ENCODE results near the gene YBEY. TPM values are rescaled to one million over a fixed set of nuclear protein-coding genes. Genes with fewer than 3 reads are reported as not detected.
A peak's percentile ranks its signal among the peaks of the same experiment; 100 is the strongest.

The YBEY gene
- total and polyA plus RNA-seq, 2 of the 13 experiments (the other 11 are each of a cell fraction or from before 2014, with no cell fraction given): 6.5 to 8.9 TPM

- TF ChIP-seq, protein P1, sequence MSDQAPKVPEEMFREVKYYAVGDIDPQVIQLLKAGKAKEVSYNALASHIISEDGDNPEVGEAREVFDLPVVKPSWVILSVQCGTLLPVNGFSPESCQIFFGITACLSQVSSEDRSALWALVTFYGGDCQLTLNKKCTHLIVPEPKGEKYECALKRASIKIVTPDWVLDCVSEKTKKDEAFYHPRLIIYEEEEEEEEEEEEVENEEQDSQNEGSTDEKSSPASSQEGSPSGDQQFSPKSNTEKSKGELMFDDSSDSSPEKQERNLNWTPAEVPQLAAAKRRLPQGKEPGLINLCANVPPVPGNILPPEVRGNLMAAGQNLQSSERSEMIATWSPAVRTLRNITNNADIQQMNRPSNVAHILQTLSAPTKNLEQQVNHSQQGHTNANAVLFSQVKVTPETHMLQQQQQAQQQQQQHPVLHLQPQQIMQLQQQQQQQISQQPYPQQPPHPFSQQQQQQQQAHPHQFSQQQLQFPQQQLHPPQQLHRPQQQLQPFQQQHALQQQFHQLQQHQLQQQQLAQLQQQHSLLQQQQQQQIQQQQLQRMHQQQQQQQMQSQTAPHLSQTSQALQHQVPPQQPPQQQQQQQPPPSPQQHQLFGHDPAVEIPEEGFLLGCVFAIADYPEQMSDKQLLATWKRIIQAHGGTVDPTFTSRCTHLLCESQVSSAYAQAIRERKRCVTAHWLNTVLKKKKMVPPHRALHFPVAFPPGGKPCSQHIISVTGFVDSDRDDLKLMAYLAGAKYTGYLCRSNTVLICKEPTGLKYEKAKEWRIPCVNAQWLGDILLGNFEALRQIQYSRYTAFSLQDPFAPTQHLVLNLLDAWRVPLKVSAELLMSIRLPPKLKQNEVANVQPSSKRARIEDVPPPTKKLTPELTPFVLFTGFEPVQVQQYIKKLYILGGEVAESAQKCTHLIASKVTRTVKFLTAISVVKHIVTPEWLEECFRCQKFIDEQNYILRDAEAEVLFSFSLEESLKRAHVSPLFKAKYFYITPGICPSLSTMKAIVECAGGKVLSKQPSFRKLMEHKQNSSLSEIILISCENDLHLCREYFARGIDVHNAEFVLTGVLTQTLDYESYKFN (CRISPR knock-in tag; conservative IDR thresholded peaks at IDR 0.05): no peak
- TF ChIP-seq ZNF256 (CRISPR knock-in tag; conservative IDR thresholded peaks at IDR 0.05): 0 out of 2 replicates have a peak, but pooled peaks have one; percentile 7
- TF ChIP-seq ZFAT (CRISPR knock-in tag; conservative IDR thresholded peaks at IDR 0.05): 0 out of 2 replicates have a peak, but pooled peaks have one; percentile 53
- peak; percentile 78; the same call in 1 of the 2 replicates for TF ChIP-seq NFKBIZ (CRISPR knock-in tag; IDR thresholded peaks at IDR 0.05)
- peak; percentile 95 for TF ChIP-seq ZSCAN20 (CRISPR knock-in tag; IDR thresholded peaks at IDR 0.05; ENCODE audit: borderline replicate concordance)
- TF ChIP-seq PBX3 (CRISPR knock-in tag; IDR thresholded peaks at IDR 0.05; ENCODE audit: borderline replicate concordance): no peak
- TF ChIP-seq, protein P2, sequence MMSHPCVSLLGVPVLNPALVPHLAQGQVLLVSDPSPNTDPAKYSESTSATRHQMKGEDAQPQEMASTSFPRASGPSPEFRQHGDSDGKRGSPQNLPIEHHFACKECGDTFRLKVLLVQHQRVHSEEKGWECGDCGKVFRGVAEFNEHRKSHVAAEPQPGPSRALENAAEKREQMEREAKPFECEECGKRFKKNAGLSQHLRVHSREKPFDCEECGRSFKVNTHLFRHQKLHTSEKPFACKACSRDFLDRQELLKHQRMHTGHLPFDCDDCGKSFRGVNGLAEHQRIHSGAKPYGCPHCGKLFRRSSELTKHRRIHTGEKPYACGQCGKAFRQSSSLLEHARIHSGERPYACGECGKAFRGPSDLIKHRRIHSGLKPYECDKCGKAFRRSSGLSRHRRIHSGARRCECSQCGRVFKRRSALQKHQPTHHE (CRISPR knock-in tag; IDR thresholded peaks at IDR 0.05; ENCODE audit: borderline replicate concordance): no peak
- TF ChIP-seq ZBTB40 (IDR thresholded peaks at IDR 0.05): peak; percentile 92
- peak; percentile 81 for TF ChIP-seq ZBTB40 (CRISPR knock-in tag; IDR thresholded peaks at IDR 0.05)
- no peak for TF ChIP-seq ATF5 (CRISPR knock-in tag; IDR thresholded peaks at IDR 0.05; ENCODE audit: low read depth)
Measured at GRCh38 chr21:46285761-46286647, at the start of gene YBEY (continued).
